ENCODE results near the gene TSNAX. TPM values are rescaled to one million over a fixed set of nuclear protein-coding genes. Genes with fewer than 3 reads are reported as not detected.

The TSNAX gene
- total and polyA plus RNA-seq, 2 of the 4 experiments (the other 2 are of a cell fraction): 19.6 to 60.6 TPM

- Histone ChIP-seq H4K8ac (ENCODE audit: low read depth in 2 of 2, low read length in 2 of 2) (no peak overlapping the region), H3K9me3 (ENCODE audit: control insufficient read depth, insufficient read depth, low read length) (no peaks in the 10 kb centered on the region), H3K27me3 (ENCODE audit: control insufficient read depth, insufficient read depth, low read length) (no peaks in the 10 kb centered on the region), H4K20me1 (ENCODE audit: insufficient read depth, low read length) (no peaks in the 10 kb centered on the region), H3K4me1 (ENCODE audit: control insufficient read depth, insufficient read depth, low read length) (peaks cover 2% of the 10 kb centered on the region; the same call in 1 of the 2 replicates), H2BK15ac (ENCODE audit: low read depth, low read length) (peak overlapping the region; percentile 41; the same call in 1 of the 3 replicates), H2BK20ac (ENCODE audit: low read depth, low read length) (no peak overlapping the region), H3K36me3 (ENCODE audit: control insufficient read depth, insufficient read depth, low read length) (no peaks in the 10 kb centered on the region), H3K27ac (ENCODE audit: insufficient read depth, low read length) (peak overlapping the region; percentile 71; the same call in 1 of the 2 replicates), H3K4me2 (ENCODE audit: low read depth, low read length) (peak overlapping the region; percentile 47), H3K9me1 (ENCODE audit: insufficient read depth, low read length) (peaks cover 3% of the 10 kb centered on the region; the same call in 1 of the 2 replicates), H2AK5ac (ENCODE audit: low read depth, low read length) (peak overlapping the region; percentile 29; the same call in 1 of the 2 replicates), H2AFZ (replicated peaks; ENCODE audit: low read length, poor library complexity) (peak overlapping the region; percentile 56), H3K9ac (ENCODE audit: low read depth, low read length) (no peak overlapping the region), H4K91ac (ENCODE audit: insufficient read depth, low read depth, low read length) (no peak overlapping the region), H3K18ac (ENCODE audit: low read depth, low read length) (peak overlapping the region; percentile 65; the same call in 1 of the 2 replicates), H3K23ac (ENCODE audit: low read depth, low read length) (no peak overlapping the region), H2BK5ac (ENCODE audit: low read depth, low read length, poor library complexity, severe bottlenecking) (no peak overlapping the region), H3K4me3 (ENCODE audit: insufficient read depth, low read depth, low read length) (no peak overlapping the region), H2AK9ac (replicated peaks; ENCODE audit: low read depth, low read length, poor library complexity) (no peak overlapping the region), H4K5ac (ENCODE audit: low read depth, low read length) (no peak overlapping the region), H2BK120ac (ENCODE audit: low read depth, low read length) (no peak overlapping the region), H3K79me1 (ENCODE audit: low read depth in 1 of 2, low read length in 2 of 2) (no peaks in the 10 kb centered on the region), H3K14ac (replicated peaks; ENCODE audit: low read depth, low read length) (no peak overlapping the region), H3K56ac (ENCODE audit: extremely low read depth, insufficient read depth, low read length) (no peak overlapping the region), H3K4ac (ENCODE audit: low read depth, low read length) (no peak overlapping the region)
- BruUV-seq (replicated peaks): no TSS peak
- ChIA-PET CTCF (interaction anchor here (0.9 kb wide), 1 partner anchor 26 kb away, joined by 3 read pairs; no protein-coding TSS in a partner anchor), POLR2A (ENCODE audit: unreplicated experiment) (no interaction called here)
- in situ Hi-C loops (cut with MboI; ENCODE audit: low sequenced_read_pairs) (no loop called here), dilution Hi-C loops (cut with HindIII; ENCODE audit: low sequenced_read_pairs, unreplicated experiment) (no loop called here), intact Hi-C loops (cut with micrococcal nuclease) (loop anchor here (10.0 kb wide), 1 partner anchor 50 kb away; no protein-coding TSS in a partner anchor)
- TF ChIP-seq FOS (IDR thresholded peaks at IDR 0.05; ENCODE audit: low read depth, low read length) (no peak), SMC3 (IDR thresholded peaks at IDR 0.05; ENCODE audit: low read depth, low read length) (no peak), RFX5 (IDR thresholded peaks at IDR 0.05; ENCODE audit: low read depth, low read length) (no peak), NFE2L2 (IDR thresholded peaks at IDR 0.05; ENCODE audit: low read depth, low read length) (no peak)
- DNase-seq (peak; percentile 63), ATAC-seq (ENCODE audit: low read depth) (peak; percentile 62)
- no CpG with 5 or more reads among the region's 6 CpGs for WGBS, 2 experiments (ENCODE audit: extremely low coverage in 2 of 2, insufficient read length in 1 of 2)
Observed at GRCh38 chr1:231485029-231485784, 43.3 kb upstream of the TSNAX start.

Data from IMR-90 (cell line).